LNCAP (cell line): Measurements from ENCODE around the gene KRT86.

Experiments used
- CTCF ChIP-seq: fragments of 450-650 bp; IDR thresholded peaks from 2 replicates; pipeline ENCODE4 v1.5.1; 2017; ENCODE audit warnings: mild to moderate bottlenecking

KRT86 gene

GRCh38 chr12:52295663-52296062 lies 21.2 kb downstream of the KRT86 start:
- TF ChIP-seq CTCF: no peak

GRCh38 chr12:52296572-52297215 lies 22.2 kb downstream of the KRT86 start:
- TF ChIP-seq CTCF: no peak

DNA sequence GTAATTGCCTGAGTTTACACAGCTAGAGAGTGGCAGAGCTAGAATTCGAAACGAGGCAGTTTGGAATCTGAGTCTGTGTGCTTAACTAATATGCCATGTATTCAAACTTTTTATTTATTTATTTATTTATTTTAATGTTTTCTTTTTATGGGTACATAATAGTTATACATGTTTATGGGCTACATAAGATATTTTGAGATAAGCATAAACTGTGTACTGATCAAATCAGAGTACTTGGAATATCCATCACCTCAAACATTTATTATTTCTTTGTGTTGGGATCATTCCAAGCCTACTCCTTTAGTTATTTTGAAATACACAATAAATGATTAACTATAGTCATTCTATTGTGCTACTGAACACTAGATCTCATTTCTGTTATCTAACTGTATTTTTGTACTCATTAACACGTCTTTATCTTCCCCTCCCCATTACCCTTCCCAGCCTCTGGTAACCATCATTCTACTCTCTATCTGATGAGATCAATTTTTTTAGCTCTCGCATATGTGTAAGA lies 24.3 kb downstream of the KRT86 start:
- no peak for TF ChIP-seq CTCF

- TF ChIP-seq CTCF: no peak
These were observed 26.6 kb downstream of the KRT86 start for GRCh38 chr12:52300796-52301691.

DNA sequence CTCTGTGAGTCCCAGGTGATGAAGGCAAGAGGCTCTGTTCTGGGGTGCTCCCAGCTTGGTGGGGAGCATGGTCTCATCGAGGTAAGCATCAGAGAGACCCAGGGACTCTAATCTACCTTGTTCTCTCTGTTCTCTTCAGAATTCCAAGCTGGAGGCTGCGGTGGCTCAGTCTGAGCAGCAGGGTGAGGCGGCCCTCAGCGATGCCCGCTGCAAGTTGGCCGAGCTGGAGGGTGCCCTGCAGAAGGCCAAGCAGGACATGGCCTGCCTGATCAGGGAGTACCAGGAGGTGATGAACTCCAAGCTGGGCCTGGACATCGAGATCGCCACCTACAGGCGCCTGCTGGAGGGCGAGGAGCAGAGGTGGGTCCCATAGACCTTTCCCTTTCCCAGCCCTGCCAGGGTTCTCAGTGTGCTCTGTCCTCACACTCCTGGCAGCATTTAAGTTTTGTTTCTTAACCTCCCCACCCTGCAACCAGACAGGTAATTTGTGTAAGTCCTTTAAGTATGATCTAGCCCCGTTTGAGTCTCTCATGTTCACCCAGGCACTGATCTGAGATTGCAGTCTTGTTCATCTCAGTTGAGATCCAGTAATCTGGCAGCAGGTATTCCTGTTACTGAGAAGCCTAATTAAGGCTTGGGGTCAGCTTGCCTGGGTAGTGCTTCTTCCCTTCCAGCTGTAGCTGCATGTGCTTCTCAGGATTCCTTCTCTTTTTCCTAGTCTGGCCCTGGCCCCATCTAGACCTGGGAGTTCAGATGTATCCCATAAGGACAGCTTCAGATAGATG lies 31.7 kb downstream of the KRT86 start:
- TF ChIP-seq CTCF: peak; percentile 56

DNA sequence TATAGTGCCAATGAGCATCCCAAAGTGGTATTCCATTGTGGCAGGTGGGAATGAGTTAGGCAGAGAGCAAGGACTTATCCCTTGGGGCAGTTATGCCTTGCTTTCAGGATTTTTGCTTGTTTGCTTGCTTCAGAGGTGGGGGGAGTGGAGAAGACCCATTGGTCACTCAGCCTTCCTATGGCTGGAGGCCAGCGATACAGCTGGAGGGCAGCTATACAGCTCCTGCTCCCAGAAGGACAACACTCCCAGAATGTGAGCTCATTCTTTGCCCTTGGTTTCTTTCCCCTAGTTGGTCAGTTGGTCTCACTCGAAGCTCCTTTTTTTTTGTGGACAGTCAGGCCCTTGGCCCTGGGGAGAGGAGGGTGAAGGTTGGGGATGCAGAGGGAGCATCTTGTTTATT lies 32.3 kb downstream of the KRT86 start:
- no peak for TF ChIP-seq CTCF
